GM21515 (cell line): ENCODE results near the gene CCNL2.
"Not testable (repeated sequence)": the region's sequence is repeated elsewhere in the genome, so short reads cannot be mapped to it uniquely, and the experiment has no call there.

Source experiments
- ATAC-seq: cut with Tn5 transposase; IDR thresholded peaks from one replicate; pipeline ENCODE4 v1.9.1; 2021; ENCODE audit not compliant: unreplicated experiment

Gene CCNL2

DNA sequence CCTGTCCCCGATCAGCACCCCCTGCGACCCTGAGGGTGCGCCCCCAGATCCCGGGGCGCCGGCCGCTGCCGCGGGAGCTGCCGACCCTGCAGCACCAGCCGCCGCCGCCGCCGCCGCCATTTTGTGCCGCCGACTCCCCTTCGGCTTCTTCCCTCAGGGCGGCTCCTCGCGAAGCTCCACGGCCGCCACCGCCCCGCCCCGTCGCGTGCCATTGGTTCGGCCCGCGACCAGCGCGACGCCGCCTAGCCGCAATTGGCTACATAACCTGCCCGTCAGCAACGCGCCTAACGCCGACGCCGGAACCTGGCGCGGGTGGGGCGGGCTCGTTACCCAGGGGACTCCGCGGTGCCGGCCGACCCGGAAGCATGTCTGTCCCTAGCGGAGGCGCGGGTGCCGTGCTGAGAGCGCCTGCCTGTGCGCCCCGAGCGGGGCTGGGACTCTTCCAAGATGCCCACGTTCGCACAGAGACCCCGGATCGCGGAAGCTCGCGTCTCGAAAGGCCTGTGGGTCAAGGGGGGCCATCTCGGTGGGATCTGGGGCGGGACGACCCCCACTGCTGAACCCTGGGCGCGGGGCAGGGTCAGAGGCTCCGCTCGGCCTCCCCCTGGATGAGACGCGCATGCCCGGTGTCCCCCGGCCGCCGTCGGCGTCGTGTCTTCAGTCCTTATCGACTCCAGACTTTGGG is at the start of gene CCNL2:
CCNL2 (minus strand) TSS at position 149 of the 685 bp plus-strand sequence; CDS start at position 120, 29 bp downstream.
- peak; percentile 85 for ATAC-seq

GRCh38 chr1:1446631-1447030 is 47.5 kb upstream of the CCNL2 start:
- not testable (repeated sequence) for ATAC-seq

- no peak for ATAC-seq
These were observed 43.1 kb upstream of the CCNL2 start for GRCh38 chr1:1442069-1442770.

DNA sequence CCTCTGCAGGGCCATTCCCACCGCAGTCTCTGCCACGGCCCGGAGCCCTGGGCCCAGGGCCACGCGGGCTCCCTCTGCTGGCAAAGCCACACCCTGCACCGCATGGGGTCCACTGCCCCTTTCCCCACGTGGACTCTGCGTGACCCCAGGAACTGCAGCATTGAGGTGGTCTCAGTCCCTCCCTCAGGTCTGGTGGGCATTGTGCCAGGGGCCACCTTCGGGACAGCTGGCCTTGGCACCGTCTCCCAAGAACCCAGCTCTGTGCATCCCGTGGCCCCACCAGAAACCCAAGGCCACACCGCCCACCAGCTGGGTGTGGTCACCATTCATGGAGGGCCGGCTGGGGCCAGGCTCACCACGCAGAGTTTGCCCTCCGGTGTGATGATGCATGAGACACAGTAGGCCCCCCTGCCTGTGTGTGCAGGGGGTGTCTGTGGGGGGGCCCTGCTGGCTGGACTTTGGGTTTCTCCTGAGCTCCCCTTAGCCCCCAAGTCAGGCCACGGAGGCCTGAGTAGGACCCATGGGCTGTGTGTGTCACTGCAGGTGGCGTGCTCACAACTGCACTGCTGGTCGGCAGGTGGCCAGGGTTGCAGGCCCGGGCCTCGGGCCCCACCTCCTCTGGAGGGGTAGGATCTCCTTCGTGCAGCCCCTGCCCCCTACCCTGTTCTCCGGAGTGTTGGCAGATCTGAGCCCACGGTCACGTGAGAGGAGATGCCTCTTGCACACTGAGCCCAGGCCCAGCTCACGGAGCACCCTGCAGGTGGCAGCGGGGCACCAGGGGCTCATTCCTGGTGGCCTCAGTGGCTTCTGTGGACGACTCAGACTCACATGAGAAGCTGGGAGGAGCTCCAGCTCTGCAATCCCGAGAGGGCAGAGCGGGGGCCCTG is 42.1 kb upstream of the CCNL2 start:
- ATAC-seq: no peak

GRCh38 chr1:1440262-1441001 is 41.3 kb upstream of the CCNL2 start:
- ATAC-seq: no peak

DNA sequence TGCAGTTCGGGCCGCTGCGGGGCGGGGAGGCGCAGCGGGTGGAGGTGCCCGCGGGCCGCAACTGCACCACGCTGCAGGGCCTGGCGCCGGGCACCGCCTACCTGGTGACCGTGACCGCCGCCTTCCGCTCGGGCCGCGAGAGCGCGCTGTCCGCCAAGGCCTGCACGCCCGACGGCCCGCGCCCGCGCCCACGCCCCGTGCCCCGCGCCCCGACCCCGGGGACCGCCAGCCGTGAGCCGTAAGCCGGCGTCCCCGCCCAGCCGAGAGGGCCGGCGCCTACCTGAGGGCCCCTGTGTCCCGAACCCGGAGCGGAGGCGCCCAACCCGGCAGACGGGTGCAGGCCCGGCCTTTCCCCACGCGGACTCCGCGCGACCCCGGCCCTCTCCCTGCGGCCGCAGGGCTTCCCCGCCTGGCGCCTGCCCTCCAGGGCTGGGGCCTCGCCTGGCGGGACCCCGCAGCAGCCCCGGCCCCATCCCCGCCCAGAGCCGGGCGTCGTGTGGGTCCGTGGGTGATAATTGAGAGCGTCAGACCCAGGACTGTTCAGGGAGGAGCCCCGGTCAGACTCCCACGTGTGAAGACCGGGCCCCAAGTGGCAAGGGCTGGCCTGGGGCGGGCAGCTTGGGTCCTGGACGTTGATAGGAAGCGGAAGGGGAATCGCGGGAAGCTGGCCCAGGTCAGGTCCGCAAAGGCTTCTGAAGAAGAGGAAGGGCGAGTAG is 40.6 kb upstream of the CCNL2 start:
- ATAC-seq: no peak

GRCh38 chr1:1438531-1439381 is 39.6 kb upstream of the CCNL2 start:
- ATAC-seq: no peak

DNA sequence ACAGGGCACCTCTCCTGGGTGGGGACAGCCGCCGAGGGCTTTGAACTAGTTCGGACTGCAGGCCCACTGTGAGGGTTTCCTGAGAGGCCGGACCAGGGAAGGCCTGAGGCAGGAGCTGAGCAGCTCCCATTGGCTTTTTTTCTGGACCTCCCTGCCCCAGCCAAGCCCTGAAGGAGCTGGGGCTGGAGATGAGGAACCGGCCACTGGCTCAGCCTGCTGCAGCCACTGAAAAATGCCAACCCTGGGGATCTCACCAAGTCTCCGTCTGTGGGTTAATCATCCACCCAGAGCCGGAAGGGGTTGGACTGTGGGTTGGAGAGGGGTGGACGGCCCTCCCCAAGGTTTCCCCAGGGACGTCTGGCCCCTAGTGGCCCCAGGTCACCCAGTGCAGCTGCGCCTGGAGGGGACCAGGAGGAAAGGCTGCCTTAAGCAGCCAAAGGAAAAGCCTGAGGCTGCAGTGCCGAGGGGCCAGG is 38.8 kb upstream of the CCNL2 start:
- ATAC-seq: no peak

DNA sequence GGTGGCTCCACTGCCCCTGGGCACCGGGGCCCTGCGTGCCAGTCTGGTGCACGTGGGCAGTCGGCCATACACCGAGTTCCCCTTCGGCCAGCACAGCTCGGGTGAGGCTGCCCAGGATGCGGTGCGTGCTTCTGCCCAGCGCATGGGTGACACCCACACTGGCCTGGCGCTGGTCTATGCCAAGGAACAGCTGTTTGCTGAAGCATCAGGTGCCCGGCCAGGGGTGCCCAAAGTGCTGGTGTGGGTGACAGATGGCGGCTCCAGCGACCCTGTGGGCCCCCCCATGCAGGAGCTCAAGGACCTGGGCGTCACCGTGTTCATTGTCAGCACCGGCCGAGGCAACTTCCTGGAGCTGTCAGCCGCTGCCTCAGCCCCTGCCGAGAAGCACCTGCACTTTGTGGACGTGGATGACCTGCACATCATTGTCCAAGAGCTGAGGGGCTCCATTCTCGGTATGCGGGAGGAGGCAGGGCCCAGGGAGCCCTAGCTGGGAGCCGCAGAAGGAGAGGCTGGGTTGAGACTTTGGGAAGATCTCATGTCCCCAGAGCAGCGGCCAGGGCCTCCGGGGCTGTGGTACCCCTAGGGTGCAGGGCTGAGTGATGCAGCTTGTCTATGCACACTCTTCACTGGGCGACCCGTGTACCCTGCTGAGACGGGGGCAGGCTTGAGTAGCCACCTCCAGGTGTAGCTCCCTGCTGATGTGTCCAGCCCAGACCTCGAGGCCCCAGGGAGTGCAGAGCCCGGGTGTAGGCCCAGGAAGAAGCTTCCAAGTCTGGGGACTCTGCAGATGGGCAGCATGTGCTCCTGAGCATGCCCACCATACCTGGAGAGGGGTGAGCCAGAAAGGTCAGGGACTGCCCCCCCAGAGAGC is 38.1 kb upstream of the CCNL2 start:
- ATAC-seq: no peak

DNA sequence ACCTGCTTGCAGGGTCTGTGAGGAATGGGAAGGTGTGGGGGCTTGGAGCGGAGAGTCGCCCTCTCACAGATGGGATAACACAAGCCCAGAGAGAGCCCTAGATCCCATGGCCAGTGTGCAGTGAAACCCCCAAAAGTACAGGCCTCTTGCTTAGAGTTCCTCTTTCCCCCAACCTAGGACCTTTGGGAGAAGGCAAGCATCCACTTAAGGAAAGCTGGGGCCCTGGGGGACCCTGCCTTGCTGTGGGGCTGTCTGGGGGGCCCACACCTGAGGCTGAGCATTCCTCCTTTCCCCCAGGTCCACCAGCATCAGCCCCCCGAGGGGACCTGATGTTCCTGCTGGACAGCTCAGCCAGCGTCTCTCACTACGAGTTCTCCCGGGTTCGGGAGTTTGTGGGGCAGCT is 37.5 kb upstream of the CCNL2 start:
- no peak for ATAC-seq

DNA sequence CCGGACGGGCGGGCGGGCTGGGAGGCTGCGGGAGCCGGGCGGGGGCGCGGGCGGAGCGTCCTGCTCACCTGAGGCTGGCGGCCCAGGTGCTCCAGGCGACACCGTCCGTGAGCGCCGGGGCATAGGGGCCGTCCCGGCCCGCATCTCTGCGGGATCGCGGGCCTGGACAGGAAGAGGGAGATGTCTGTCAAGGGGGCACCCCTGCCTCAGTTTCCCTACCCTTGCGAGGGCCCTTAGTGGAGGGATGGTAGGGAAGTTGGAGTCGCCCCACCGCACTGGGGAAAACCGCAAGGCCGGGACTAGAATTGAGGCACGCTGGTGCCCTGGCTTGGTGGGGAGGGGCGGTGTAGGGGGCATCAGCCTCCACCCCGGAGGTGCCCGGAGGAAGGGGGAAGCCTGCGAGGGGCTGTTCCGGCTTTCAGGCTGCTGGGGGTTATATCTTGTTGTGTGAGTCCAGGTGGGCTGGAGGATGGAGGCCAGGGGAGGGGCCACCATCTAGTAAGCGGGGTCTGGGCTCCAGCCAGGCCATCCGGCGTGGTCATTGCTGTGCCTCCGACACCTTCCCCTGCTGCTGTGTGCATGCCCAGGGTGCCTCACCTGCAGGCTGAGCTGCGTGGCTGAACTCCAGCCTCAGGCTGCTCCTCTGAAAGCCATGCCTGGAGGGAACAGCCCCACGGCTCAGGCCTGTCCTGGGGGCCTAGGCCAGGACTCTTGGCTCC is 36.9 kb upstream of the CCNL2 start:
- ATAC-seq: no peak

DNA sequence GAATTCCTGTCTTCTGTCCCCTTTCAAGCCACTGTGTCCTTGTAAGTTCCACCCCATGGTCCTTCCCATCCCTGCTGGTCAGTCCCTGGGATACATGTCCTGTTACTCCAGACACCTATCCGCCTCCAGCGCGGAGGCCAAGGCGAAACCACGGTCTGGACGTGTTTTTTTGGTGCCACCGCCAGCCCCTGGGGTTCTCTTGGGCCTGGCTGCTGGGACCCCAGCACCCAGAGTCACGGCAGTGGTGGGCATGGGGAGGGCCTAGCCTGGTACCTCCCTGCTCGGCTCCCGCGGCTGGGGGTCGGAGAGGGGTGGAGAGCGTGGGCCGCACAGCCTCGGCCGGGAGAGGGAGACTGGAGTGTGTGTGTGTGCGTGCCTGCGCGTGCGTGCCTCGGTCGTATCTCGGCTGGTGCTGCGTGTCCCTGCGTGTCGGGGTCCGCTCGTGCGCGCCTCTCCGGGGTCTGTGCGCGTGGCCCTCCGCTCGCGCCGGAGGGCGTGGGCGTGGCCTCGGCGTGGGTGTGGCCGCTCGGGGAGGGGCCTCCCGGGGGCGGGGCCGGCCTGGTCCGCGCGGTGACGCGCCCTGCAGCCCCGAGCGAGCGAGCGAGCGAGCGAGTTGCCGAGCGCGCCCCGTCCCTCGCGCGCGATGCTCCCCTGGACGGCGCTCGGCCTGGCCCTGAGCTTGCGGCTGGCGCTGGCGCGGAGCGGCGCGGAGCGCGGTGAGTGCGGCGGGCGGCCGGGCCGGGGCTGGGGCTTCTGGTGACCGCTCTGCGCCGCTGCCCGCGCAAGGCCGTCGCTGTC is 36.2 kb upstream of the CCNL2 start, which contains the start of gene VWA1:
VWA1 (plus strand) TSS at position 585 of the 798 bp plus-strand sequence; CDS start at position 644, 59 bp downstream.
- no peak for ATAC-seq

- no peak for ATAC-seq
These were observed 35.6 kb upstream of the CCNL2 start for GRCh38 chr1:1434824-1435105.

DNA sequence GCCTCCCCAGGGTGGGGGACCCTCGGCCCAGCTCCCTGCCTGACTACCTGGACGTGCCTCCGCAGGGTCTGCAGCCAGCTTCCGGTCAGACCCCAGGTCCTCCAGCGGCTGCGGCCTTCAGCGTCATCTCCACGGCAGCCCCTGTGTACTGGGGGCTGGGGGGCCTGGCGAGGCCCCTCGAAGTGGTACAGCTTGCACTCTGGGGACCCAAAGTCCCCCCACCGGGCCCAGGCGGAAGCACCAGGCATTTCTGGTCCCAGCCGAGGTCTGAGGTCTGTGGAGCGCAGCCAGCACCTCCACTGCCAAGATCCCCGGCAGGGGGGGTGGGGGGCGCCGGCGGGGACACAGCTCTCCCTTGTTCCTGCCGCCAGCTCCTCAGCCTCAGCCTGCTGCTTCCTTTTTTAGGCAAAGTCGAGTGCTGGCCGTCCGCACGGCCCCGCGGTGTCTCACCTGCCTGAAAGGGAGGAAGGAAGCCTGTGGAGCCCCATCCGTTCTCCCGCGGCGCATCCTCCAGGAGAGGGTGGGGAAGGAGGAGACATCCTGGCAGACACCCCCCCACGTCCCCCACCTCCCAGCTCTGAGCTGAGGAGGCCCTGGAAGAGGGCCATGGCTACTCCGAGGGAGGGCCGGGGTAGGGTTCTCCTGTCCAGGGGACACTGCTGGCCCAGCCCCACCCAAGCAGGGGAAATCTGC is 35.1 kb upstream of the CCNL2 start:
- no peak for ATAC-seq

- no peak for ATAC-seq
These were observed 34.6 kb upstream of the CCNL2 start for GRCh38 chr1:1433804-1434130.

DNA sequence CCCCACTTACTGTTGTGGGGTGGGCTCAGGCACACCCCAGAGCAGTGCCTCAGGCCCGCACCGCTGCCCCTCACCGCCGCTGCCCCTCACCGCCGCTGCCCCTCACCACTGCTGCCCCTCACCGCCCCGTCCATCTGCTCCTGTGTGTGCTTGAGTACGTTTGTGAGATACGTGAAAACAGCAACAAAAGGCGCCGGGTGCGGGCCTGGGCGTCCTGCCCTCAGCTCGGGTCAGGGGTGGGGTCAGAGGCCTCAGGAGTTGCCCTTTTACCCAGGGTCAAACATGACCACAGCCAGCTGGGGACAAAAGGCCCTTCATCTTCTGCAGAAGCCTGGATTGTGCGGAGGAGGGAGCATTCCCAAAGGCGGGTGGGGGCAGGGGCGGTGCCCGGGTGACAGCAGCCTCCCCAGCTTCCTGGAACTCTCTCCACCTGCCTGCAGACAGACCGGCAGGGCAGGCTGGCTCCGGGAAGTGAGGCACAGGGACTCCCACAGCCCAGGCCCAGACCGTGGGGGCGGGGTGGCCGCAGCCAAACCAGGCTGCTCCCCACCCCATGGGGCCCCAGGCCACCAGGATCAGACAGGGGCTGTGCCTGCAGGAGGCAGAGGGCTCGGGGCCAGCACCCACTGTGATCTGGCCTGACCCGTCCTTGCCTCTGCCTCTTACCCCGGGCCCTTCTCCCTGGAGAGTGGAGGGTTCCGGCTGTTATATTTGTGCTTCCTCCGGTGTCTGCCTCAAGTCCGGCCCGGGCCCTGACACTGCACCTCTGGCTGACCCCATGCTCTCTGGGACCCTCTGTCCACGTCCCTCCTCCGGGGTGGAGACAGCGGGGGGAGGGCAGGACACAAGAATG is 34.0 kb upstream of the CCNL2 start:
- no peak for ATAC-seq
